SKM-1 (cell line): ENCODE results near the gene KRT38.
A peak's percentile ranks its signal among the peaks of the same experiment; 100 is the strongest.

Experiments
- DNase-seq: peaks from one replicate; lab custom pipeline; 2025; ENCODE audit not compliant: unreplicated experiment; lab: John Stamatoyannopoulos, UW

KRT38 gene

DNA sequence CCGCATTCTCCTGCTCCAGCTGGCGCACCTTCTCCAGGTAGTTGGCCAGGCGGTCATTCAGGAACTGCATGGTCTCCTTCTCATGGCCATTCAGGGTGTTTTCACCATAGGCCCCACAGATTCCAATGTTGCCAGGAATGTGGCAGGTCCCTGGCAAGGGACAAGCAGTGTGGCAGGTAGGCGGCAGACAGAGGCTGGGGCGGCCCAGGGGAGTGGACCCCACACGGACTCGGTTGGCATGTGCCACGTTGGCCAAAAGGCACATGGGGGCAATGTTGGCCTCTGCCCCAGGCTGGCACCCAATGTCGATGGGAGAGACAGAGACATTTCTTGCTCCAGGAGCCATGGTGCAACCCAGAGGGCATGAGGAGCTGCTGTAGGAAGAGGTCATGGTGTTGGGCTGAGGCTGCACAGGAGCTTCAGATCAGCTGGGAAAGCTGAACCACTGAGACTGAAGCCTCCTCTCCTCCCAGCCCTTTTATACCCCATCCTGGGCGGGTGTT is at the start of gene KRT38:
KRT38 (minus strand) TSS at position 453 of the 503 bp plus-strand sequence; CDS start at position 391, 62 bp downstream.
- no peak for DNase-seq

DNA sequence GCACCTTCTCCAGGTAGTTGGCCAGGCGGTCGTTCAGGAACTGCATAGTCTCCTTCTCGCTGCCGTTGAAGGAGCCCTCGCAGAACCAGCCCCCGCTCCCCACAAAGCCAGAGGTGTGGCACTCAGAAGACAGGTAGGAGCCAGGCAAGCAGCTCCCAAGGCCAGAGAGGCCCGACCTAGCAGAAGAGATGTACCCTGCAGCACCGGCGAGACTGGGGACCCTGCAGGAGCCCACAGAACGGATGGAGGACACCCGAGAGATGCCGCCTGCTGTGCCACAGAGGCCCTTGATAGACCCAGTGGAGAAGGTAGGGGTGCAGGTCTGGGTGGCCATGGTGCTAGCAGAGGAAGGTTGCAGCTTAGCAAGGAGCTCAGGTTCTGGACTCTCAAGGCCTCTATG is 48.7 kb upstream of the KRT38 start, which contains the start of gene KRT36:
KRT36 (minus strand) TSS at position 380 of the 400 bp plus-strand sequence; CDS start at position 334, 46 bp downstream.
- DNase-seq, result no peak

DNA sequence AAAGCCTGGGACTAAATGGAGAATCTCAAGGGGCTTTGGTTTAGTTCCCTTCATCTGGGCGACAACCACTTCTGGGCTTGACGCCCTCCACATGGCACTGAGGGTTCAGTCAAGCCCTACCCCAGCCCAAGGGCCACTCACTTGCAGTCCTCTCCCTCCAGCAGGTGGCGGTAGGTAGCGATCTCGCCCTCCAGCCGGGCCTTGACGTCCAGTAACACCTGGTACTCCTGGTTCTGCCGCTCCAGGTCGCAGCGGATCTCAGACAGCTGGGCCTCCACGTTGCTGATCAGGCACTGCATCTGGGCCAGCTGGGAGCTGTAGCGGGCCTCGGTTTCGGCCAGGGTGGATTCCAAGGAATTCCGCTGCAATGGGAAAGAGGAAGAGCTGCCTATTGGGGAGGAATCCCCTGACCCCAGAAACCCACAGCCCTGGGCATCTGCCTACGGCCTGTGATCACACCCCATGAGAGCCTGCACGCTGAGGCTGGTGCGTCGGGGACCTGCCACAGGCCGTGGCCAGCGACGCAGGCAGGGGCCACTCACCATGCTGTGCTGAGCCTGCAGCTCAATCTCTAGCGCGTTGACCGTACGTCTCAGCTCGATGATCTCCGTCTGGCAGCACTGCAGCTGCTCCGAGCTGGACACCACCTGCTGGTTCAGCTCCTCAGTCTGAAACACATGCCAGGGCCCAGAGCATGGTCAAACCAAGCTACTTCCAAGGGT is 46.2 kb upstream of the KRT38 start:
- DNase-seq, result no peak

DNA sequence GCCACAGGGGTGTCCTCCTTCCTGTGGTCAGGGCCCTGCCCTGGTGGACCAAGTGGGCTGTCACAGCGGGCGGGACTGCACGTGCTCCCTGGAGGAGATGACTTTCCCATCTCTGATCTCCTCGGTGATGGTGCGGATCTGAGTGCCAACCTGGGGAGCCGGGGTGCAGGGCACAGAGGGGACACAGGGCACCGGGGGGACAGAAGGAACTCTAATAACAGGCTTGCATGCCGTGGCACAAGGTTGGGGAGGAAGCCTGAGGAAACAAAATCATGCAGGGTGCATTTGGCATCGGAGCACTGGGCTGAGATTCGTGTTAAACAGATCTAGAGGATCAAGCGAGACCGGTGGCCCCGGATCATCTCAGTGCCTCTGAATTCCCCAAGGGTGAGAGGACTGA is 45.5 kb upstream of the KRT38 start:
- no peak for DNase-seq

DNA sequence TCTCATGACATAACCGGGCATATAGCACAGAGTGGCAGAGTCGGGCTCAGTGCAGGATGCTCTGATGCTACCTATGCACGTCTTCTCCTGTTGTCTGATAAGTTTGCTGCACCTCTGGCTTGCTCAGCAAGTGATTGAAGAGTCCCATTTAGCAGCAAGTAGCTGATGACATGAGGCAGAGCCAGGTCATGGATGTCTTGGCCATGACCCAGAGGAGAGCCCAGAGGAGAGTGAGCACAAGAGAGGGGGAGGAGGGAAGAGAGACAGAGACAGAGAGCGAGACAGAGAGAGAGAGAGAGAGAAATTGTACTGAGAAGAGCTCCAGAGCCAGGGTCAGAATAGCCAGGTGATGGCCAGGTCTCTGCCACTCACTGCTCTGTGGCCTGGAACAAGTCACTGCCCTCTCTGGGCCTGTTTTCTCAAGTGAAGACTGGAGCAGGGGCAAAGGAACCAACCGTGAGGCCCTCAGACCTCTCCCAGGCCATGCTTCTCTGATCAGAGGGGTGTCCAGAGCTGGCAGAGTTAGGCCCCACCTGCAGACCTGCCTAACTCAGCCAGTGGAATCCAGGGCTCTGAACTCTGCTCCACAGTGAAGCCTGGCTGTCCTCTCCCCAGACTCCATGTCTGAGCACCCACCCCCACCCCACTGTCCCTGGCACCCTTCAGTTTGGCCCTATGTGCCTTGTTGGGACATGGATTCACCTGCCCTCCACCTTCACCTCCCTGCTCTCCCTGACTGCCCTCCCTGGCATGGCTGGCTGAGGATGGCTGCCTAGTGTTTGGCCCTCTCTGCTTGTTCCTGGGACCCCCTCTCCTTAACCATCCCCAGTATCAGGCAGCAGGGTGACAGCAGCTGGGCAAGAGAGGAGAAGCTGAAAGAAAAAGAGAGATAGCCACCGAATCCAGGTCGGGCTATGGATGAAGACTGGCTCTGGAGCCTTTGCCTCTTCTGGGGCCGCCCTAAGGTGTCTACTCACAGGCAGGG is 44.4 kb upstream of the KRT38 start:
- no peak for DNase-seq

DNA sequence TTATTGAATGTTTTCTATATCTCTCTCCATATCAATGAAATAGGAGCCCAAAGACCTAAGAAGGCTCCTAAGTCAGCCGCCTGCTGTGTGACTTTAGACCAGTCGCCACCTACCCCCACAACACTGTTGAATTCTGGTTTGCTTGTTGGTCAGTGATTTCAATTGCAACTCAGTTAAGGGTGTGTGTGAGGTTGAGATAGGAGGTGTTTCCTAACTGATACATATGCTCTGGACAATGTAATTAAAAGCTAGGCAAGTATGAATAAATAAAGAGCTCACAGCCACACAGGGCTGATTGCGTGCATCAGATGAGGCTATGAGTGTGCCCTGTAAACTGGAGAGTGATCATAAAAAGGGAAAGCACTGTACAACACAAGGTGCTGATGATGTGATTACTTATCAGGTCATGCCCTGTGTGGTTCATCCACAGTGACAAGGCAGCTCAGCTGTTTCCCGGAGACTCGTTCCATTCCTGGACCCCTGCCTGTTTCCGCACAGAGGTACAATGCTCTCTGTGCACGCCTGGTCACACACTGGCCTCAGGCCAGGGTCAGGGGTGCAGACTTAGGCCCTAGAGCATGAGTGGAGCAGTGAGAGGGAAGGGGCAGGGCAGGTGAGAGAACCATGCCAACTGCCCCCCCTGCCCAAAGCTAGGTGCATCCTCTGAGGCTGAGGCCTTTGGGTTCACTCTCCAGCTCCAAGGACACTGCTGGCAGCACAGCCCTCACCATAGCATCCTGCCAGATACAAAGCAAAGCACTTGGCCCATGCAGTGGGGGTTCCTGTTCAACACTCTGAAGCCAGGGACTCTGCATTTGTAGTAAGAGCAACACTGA is 43.4 kb upstream of the KRT38 start:
- DNase-seq, result no peak

DNA sequence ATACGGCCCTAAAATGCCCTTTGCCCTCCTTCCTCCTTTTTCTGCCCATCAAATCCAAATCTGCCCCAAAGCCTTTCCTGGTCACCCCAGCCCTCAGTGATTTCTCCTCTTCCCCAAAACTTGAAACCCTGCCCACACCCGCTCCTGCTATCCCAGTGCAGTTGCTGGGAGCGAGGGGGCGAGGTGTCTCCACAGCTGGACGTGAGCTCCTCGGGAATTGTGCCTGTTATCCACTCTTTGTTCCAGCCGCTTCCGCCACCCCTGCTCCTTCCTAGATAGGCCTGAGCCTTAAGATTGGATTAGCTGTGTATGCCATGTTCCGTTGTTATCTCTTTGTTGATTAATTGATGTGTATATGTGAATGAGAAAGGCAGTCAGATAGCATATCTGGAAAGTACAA is 42.7 kb upstream of the KRT38 start:
- no peak for DNase-seq

DNA sequence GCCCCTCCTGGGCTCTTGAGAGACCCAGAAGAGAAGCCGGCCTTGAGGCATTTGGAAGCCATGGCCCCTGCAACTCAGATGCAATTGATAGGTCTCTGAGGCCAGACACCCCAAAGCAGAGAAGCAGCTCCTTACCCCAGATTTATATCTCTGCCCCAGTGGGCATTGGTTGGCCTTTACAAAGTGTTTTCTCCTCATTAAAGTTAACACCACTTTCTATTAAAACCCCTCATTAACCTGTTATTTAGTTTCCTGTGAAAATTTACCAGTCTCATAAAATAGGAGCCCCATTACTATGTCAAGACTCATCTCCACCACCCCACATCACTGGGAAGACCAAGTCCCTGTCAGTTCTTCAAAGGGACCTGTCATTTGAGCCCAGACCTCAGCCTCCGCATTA is 40.3 kb upstream of the KRT38 start, which contains the start of gene KRT35:
KRT35 (minus strand) TSS at position 116 of the 400 bp plus-strand sequence; CDS start at position 62, 54 bp downstream.
- DNase-seq, result no peak

DNA sequence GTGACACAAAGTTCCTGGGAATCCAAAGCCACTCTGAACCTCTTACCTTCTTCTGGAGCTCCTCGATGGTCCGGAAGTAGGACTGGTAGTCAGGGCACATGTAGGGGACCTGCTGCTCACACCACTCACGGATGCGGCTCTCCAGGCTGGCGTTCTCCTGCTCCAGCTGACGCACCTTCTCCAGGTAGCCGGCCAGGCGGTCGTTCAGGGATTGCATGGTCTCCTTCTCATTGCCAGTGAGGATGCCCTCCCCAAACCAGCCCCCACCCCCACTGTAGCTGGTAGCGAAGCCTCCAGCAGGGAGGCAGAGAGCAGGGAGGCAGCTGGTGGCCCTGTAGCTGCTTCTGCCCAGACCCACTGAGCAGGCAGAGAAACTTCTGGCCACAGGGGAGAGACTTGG is 39.8 kb upstream of the KRT38 start:
- no peak for DNase-seq

DNA sequence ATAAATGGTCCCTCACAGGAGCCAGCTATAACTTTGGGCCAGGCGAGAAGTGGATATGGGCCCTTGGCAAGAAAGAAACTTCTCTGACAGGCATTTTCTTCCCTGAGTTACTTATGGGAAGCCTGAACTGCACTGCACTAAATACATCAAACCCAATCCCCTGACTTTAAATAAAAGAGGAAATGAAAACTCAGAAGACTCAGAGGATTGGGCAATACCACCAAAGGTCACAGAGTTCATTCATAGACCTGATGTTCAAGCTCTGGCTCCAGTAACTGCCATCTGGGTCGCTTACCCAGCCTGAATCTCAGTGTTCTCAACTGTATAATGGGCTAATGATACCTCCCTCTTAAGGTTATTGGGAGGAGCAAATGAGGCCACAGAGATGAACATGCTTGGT is 39.4 kb upstream of the KRT38 start:
- peak; percentile 11 for DNase-seq

DNA sequence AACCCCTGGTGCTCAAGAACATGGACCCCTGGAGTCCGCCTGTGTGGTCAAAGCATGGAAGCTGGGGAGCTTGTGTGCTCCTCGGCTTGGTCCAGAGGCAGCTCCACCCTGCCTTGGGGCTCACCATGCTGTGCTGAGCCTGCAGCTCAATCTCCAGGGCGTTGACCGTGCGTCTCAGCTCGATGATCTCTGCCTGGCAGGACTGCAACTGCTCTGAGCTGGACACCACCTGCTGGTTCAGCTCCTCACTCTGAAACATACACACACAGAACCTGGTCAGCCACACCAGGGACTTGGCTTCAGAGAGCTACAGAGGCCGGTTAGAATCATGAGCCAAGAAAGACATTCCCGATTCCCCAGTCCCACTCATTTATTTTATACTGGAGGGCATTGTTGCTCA is 37.5 kb upstream of the KRT38 start:
- DNase-seq, result no peak

DNA sequence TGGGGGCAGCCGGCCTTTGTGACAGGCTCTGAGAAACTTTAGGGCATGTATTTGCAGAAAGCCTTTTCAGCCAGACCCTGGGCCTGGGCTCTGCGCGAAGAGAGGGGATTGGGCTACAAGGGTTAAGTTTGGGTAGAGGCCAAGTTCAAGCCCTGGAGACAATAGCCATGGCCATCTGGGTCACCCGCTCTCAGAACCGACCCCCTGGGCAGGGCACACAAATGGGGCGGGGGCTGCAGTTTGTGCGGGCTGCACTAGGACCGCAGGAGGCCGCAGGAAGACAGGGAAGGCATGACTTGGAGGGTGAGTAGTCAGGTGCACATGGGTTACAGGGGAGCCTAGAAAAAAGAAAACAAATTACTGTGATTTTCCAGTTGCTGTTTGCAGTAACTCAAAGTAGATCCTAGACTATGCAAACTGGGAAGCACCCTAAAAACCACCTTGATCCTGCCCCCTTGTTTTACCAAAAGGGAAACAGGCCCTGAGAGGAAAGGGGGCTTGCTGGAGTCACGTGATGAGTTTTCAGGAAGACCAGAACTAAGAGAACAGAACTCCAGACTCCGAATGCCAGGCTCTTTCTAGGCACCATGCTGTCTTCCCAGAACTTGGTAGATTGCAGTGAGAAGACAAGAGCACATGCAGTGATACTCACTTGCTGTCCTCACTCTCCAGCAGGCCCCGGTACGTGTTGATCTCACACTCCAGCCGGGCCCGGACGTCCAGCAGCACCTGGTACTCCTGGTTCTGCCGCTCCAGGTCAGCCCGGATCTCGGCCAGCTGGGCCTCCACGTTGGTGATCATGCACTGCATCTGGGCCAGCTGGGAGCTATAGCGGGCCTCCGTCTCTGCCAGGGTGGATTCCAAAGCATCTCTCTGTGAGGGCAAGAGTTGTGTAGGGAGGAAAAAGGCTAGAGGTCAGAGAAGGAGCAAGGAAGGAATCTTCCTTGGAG is 36.4 kb upstream of the KRT38 start:
- DNase-seq, result no peak

DNA sequence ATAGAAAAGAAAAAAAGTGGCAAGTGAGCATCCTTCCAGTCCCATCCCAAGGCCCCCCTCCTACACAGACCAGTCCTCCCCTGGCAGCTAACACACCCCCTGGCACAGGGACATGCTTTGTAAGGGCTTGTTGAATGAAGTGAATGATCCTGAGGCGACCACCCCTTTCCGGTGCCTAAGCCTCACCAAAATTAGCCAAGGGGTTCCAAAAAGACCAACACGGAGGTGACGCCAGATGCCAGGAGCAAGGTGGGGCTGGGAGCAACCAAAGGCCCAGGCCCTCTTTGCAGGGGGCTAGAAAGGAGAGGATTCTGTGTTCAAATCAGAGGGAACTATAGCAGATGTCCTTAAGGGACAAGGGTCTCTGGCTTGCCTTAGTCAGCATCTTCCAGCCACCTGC is 34.6 kb upstream of the KRT38 start:
- DNase-seq, result no peak

DNA sequence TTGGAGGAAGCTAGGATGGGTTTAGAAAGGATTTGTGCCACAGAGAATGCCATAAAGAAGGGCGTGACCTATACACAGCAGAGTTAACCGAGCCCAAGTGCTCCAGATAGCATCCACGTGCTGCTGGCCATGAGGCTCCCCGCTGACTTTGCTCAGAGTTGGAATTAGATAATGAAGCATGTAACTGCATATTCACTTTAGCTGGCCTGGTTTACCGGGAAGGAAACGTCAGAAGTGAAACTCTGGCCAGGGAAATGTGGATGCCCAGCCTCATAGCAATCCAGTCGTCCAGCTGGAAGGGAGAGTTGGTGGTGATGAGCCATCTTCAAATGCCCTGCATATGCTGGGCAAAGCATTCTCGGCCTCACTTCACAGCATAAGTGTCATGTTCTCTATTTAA is 34.1 kb upstream of the KRT38 start:
- DNase-seq, result no peak

DNA sequence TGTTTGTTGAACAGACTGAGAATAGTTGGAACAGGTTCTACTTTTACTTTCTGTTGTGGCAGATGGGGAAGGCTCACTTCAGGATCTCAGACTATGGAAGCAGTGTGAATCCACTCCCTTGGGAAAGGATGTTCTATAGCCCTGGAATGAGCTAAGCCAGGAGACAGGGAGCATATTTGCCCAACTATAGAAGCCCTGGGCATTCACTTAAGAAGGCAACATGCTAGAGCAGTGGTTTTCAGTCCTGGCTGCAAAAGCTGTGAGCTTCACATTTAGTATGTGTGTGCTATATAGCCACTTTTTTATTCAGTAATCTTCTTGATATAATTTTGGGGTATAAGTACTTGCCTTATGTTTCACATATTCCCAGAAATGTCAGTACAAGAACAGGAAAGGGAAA is 27.6 kb upstream of the KRT38 start:
- DNase-seq, result no peak

DNA sequence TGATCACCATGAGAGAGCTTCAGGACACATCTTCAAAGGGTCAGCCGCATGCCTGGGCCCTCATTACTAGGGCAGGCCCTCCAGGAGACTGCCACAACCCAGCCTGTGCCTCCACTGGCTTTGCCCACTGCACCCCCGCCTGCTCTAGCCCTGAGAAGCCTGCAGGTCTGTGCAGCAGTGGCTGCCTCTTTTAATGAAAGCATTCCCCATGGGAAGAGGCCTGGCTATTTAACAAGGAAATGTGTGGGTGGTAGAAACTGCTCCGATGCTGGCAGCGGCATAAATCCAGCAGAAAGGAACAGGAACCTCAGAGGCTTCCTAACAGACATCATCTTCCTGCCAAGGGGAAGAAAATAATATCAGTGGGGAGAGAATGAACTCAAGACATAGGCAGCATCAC is 26.8 kb upstream of the KRT38 start:
- no peak for DNase-seq

DNA sequence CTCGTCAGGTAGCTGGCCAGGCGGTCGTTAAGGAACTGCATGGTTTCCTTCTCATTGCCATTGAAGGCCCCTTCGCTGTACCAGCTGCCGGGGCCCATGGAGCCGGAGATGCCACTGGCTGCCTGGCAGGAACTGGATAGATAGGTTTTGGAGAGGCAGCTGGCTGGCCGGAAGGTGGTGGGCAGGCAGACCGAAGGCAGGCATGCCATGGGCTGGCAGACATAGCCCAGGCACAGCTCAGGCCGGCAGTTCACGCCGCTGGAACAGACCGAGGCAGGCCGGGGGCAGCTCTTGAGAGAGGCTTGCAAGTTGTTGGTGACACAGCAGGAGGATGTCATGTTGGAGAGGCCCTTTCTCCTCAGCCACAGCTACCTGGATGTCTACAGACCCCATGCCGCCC is 26.2 kb upstream of the KRT38 start, which contains the start of gene KRT32:
KRT32 (minus strand) TSS at position 399 of the 400 bp plus-strand sequence; CDS start at position 338, 61 bp downstream.
- DNase-seq, result no peak

DNA sequence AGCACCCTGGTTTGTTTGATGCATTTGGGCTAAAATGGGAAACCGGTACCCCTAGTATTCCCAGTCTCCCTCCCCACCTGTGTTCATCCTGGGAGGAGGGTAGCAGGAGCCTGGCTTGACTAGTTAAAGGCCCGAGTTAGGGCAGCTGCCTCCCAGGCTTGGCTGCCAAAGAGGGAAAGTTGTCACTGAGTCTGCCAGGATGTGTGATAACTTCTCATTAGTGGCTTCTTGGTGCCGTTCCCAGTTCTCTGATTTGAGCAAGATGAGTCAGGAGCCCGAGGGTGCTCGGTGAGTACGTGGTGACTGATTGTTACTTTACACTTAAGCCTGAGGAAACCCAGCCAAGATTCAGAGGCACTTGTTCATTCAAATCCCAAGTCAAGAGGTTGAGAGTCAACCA is 23.9 kb upstream of the KRT38 start:
- no peak for DNase-seq

DNA sequence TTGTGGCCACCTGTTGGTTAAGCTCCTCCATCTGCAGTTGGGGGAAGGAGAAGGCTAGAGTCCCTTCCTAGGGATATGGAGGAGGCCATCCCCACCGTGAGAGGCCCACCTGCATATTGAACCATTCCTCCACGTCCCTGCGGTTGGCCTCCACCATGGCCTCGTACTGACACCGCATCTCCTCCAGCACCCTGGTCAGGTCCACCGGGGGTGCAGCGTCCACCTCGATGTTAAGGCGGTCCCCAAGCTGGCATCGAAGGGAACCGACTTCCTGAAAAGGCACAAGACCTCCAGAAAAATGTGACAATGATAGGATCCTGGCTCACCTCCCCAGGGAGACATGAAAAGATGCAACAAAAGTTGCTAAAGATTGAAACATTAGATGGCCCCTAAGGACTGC is 23.4 kb upstream of the KRT38 start:
- no peak for DNase-seq

DNA sequence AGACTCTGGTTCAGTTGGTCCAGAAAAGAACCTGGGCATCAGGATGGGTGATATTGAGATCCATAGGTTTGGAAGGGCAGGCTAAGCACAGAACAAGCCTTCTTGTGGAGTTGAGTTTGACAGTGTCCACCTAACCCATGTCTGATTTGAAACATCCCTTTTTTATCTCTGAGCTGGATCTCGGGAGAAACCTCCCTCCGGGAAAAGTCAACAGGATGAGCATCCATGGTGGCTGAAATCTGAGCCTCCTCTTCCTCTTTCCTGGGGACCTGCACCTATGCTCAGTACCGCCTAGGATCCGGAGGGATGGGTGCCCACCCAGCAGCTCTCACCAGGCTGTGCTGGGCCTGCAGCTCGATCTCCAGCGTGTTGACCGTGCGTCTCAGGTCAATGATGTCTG is 23.0 kb upstream of the KRT38 start:
- DNase-seq, result no peak
